HG03097 (cell line): Measurements from ENCODE around the gene BABAM2.
A peak's percentile ranks its signal among the peaks of the same experiment; 100 is the strongest.
"Not testable (repeated sequence)": the region's sequence is repeated elsewhere in the genome, so short reads cannot be mapped to it uniquely, and the experiment has no call there.

Experiments
- ATAC-seq: cut with Tn5 transposase; IDR thresholded peaks from one replicate; pipeline ENCODE4 v1.9.1; 2021; ENCODE audit not compliant: unreplicated experiment, low FRiP score

Gene BABAM2

GRCh38 chr2:27890146-27890923 is at the start of gene BABAM2, which contains the start of gene RBKS:
Gene BABAM2 (plus strand): TSS chr2:27890729. CDS start chr2:27894557, 3,828 bp downstream.
Gene RBKS (minus strand): TSS chr2:27890387. CDS start chr2:27890345, 42 bp downstream.
- ATAC-seq = peak; percentile 70

- ATAC-seq = no peak
Measured at GRCh38 chr2:27842894-27843293, 47.6 kb upstream of the BABAM2 start.

- no peak for ATAC-seq
Measured at GRCh38 chr2:27843992-27844391, 46.5 kb upstream of the BABAM2 start.

- ATAC-seq = no peak
Measured at GRCh38 chr2:27844821-27845255, 45.7 kb upstream of the BABAM2 start.

- no peak for ATAC-seq
Measured at GRCh38 chr2:27847333-27847732, 43.2 kb upstream of the BABAM2 start.

GRCh38 chr2:27849558-27850205 is 40.8 kb upstream of the BABAM2 start:
- no peak for ATAC-seq

- ATAC-seq = no peak
Measured at GRCh38 chr2:27852691-27853090, 37.8 kb upstream of the BABAM2 start.

- no peak for ATAC-seq
Measured at GRCh38 chr2:27854229-27854862, 36.2 kb upstream of the BABAM2 start.

- no peak for ATAC-seq
Measured at GRCh38 chr2:27855476-27855875, 35.1 kb upstream of the BABAM2 start.

GRCh38 chr2:27856386-27856785 is 34.1 kb upstream of the BABAM2 start:
- no peak for ATAC-seq

- no peak for ATAC-seq
Measured at GRCh38 chr2:27856956-27857355, 33.6 kb upstream of the BABAM2 start.

- ATAC-seq = no peak
Measured at GRCh38 chr2:27857417-27858172, 32.9 kb upstream of the BABAM2 start.

- no peak for ATAC-seq
Measured at GRCh38 chr2:27860111-27860510, 30.4 kb upstream of the BABAM2 start.

- ATAC-seq = no peak
Measured at GRCh38 chr2:27863146-27863545, 27.4 kb upstream of the BABAM2 start.

- ATAC-seq = not testable (repeated sequence)
Measured at GRCh38 chr2:27863955-27864354, 26.6 kb upstream of the BABAM2 start.

GRCh38 chr2:27866237-27866636 is 24.3 kb upstream of the BABAM2 start:
- no peak for ATAC-seq

GRCh38 chr2:27869763-27870162 is 20.8 kb upstream of the BABAM2 start:
- no peak for ATAC-seq

- ATAC-seq = no peak
Measured at GRCh38 chr2:27870724-27871123, 19.8 kb upstream of the BABAM2 start.

GRCh38 chr2:27871802-27872201 is 18.7 kb upstream of the BABAM2 start:
- no peak for ATAC-seq

GRCh38 chr2:27873091-27873490 is 17.4 kb upstream of the BABAM2 start:
- ATAC-seq = no peak
